Mesenchymal stem cell (in vitro differentiated cells and primary cell): ENCODE data around the gene PPFIA4.

Experiments
- DNase-seq: peaks from one replicate; pipeline ENCODE4 v3.0.0-alpha.2; 2013
- H2AFZ ChIP-seq: one replicate; pipeline ENCODE4 v1.6.1; 2013; ENCODE audit warnings: low read depth, mild to moderate bottlenecking, control low read depth, inconsistent platforms, low read length, moderate library complexity
- H2AK5ac ChIP-seq: 2 replicates; pipeline ENCODE4 v1.6.1; 2013; ENCODE audit warnings: low read length, moderate library complexity, mild to moderate bottlenecking, inconsistent platforms; ENCODE audit not compliant: severe bottlenecking
- H2BK120ac ChIP-seq: one replicate; pipeline ENCODE4 v1.6.1; 2013; ENCODE audit warnings: low read depth, mild to moderate bottlenecking, inconsistent platforms, low read length, moderate library complexity
- H2BK12ac ChIP-seq, 2 experiments: one replicate each; pipeline ENCODE4 v1.6.1; 2013; ENCODE audit warnings: inconsistent platforms in 2 of 2, low read length in 2 of 2, mild to moderate bottlenecking in 2 of 2, moderate library complexity in 2 of 2, control low read depth in 1 of 2
- H2BK15ac ChIP-seq: one replicate; pipeline ENCODE4 v1.6.1; 2013; ENCODE audit warnings: mild to moderate bottlenecking, low read depth, inconsistent platforms; ENCODE audit not compliant: poor library complexity, severe bottlenecking
- H2BK5ac ChIP-seq: 2 replicates; pipeline ENCODE4 v1.6.1; 2013; ENCODE audit warnings: low read depth, mild to moderate bottlenecking, low read length, control low read depth, inconsistent platforms; ENCODE audit not compliant: poor library complexity, severe bottlenecking
- H3K14ac ChIP-seq, 2 experiments: one replicate each; pipeline ENCODE4 v1.6.1; 2013; ENCODE audit warnings: inconsistent platforms in 2 of 2, low read length in 2 of 2, control low read depth in 1 of 2, mild to moderate bottlenecking in 1 of 2, moderate library complexity in 1 of 2
- H3K18ac ChIP-seq, 2 experiments: one replicate each; pipeline ENCODE4 v1.6.1; 2013; ENCODE audit warnings: inconsistent platforms in 2 of 2, low read length in 2 of 2, control low read depth in 1 of 2, low read depth in 1 of 2, mild to moderate bottlenecking in 1 of 2
- H3K23ac ChIP-seq, 2 experiments: one replicate each; pipeline ENCODE4 v1.6.1; 2013; ENCODE audit warnings: inconsistent platforms in 2 of 2, low read length in 2 of 2, mild to moderate bottlenecking in 2 of 2, moderate library complexity in 2 of 2, control low read depth in 1 of 2
- H3K27ac ChIP-seq: 2 replicates; pipeline ENCODE4 v1.5.1; 2013; ENCODE audit warnings: mild to moderate bottlenecking, moderate library complexity, low read length, control low read depth, inconsistent platforms; ENCODE audit not compliant: poor library complexity, severe bottlenecking
- H3K27me3 ChIP-seq, 2 experiments: 2 replicates each; pipeline versions ENCODE4 v1.6.1 to v1.7.0; 2013; ENCODE audit warnings: low read length in 2 of 2, mild to moderate bottlenecking in 2 of 2, moderate library complexity in 2 of 2, control low read depth in 1 of 2, inconsistent platforms in 1 of 2; ENCODE audit not compliant: control insufficient read depth in 1 of 2, insufficient read depth in 1 of 2
- H3K36me3 ChIP-seq, 2 experiments: 2 replicates each; pipeline versions ENCODE4 v1.6.1 to v1.7.0; 2013; ENCODE audit warnings: low read length in 2 of 2, control low read depth in 1 of 2, inconsistent platforms in 1 of 2, low read depth in 1 of 2, mild to moderate bottlenecking in 1 of 2; ENCODE audit not compliant: insufficient read depth in 2 of 2, control insufficient read depth in 1 of 2
- H3K4ac ChIP-seq, 2 experiments: one replicate each; pipeline ENCODE4 v1.6.1; 2013; ENCODE audit warnings: inconsistent platforms in 2 of 2, low read length in 2 of 2, mild to moderate bottlenecking in 2 of 2, moderate library complexity in 2 of 2, control low read depth in 1 of 2, low read depth in 1 of 2
- H3K4me1 ChIP-seq: 2 replicates; pipeline ENCODE4 v1.6.1; 2013; ENCODE audit warnings: low read depth, low read length, control low read depth; ENCODE audit not compliant: control insufficient read depth, insufficient read depth
- H3K4me2 ChIP-seq: 2 replicates; pipeline ENCODE4 v1.6.1; 2013; ENCODE audit warnings: low read length, mild to moderate bottlenecking, inconsistent platforms; ENCODE audit not compliant: poor library complexity, severe bottlenecking
- H3K4me3 ChIP-seq, 2 experiments: 2 replicates each; pipeline versions ENCODE4 v1.5.1 to v1.7.0; 2013; ENCODE audit warnings: low read length in 2 of 2, mild to moderate bottlenecking in 2 of 2, control low read depth in 1 of 2, low read depth in 1 of 2; ENCODE audit not compliant: insufficient read depth in 1 of 2
- H3K79me1 ChIP-seq: replicated peaks from 2 replicates; pipeline ENCODE4 v1.6.1; 2013; ENCODE audit warnings: mild to moderate bottlenecking, control low read depth, low read length, inconsistent platforms; ENCODE audit not compliant: poor library complexity, severe bottlenecking
- H3K9ac ChIP-seq: 2 replicates; pipeline ENCODE4 v1.7.0; 2013; ENCODE audit warnings: mild to moderate bottlenecking, low read length, moderate library complexity
- H3K9me3 ChIP-seq: 2 replicates; pipeline ENCODE4 v1.7.0; 2013; ENCODE audit warnings: mild to moderate bottlenecking, low read length; ENCODE audit not compliant: control insufficient read depth
- H4K8ac ChIP-seq: one replicate; pipeline ENCODE4 v1.6.1; 2013; ENCODE audit warnings: inconsistent platforms, mild to moderate bottlenecking, low read length, moderate library complexity
- H4K91ac ChIP-seq: one replicate; pipeline ENCODE4 v1.6.1; 2013; ENCODE audit warnings: mild to moderate bottlenecking, low read length, inconsistent platforms
- WGBS: methylation state at CpG from one replicate; pipeline ENCODE4 v1.1.7; 2013; ENCODE audit warnings: mixed read lengths; 5-methylcytosine and 5-hydroxymethylcytosine counted together

PPFIA4 gene

GRCh38 chr1:203099805-203100515 lies 73.7 kb downstream of the PPFIA4 start:
- Histone ChIP-seq H3K27me3 (peaks cover 44 to 58% of the 10 kb centered on the region in 2 experiments), H3K9ac (no peak overlapping the region), H3K18ac (no peak overlapping the region), H3K23ac (no peak overlapping the region), H4K8ac (no peak overlapping the region), H3K36me3 (no peaks in the 10 kb centered on the region), H2AFZ (no peak overlapping the region), H3K4me1 (no peaks in the 10 kb centered on the region), H3K4me2 (no peak overlapping the region), H2BK120ac (no peak overlapping the region), H3K79me1 (no peaks in the 10 kb centered on the region), H2AK5ac (no peak overlapping the region), H2BK5ac (no peak overlapping the region), H3K4me3 (no peak overlapping the region), H2BK15ac (no peak overlapping the region), H2BK12ac (no peak overlapping the region), H4K91ac (no peak overlapping the region), H3K4ac (no peak overlapping the region), H3K9me3 (peaks cover 31% of the 10 kb centered on the region), H3K14ac (no peak overlapping the region), H3K27ac (no peak overlapping the region)
- DNase-seq, result no peak
- WGBS, result 96% methylated on average over 7 of the region's 7 CpGs

GRCh38 chr1:203100516-203100869 lies 74.2 kb downstream of the PPFIA4 start:
- peaks cover 44 to 58% of the 10 kb centered on the region in 2 experiments for H3K27me3 ChIP-seq
- no peak overlapping the region for H2BK15ac ChIP-seq
- DNase-seq, result no peak
- no peak overlapping the region for H2AFZ ChIP-seq
- H3K4ac ChIP-seq, result no peak overlapping the region
- H3K4me1 ChIP-seq, result no peaks in the 10 kb centered on the region
- no peak overlapping the region for H2BK120ac ChIP-seq
- no peak overlapping the region for H2BK12ac ChIP-seq
- no peak overlapping the region for H3K14ac ChIP-seq
- H3K4me2 ChIP-seq, result no peak overlapping the region
- no peak overlapping the region for H3K27ac ChIP-seq
- no peak overlapping the region for H3K18ac ChIP-seq
- no peak overlapping the region for H2BK5ac ChIP-seq
- H4K91ac ChIP-seq, result no peak overlapping the region
- no peaks in the 10 kb centered on the region for H3K36me3 ChIP-seq
- H3K23ac ChIP-seq, result no peak overlapping the region
- H3K9ac ChIP-seq, result no peak overlapping the region
- no peaks in the 10 kb centered on the region for H3K79me1 ChIP-seq
- no peak overlapping the region for H2AK5ac ChIP-seq
- no peak overlapping the region for H3K4me3 ChIP-seq
- no peak overlapping the region for H4K8ac ChIP-seq
- H3K9me3 ChIP-seq, result peaks cover 31% of the 10 kb centered on the region

- Histone ChIP-seq H3K18ac (no peak overlapping the region), H3K4me1 (no peaks in the 10 kb centered on the region), H2AFZ (no peak overlapping the region), H4K91ac (no peak overlapping the region), H2BK15ac (no peak overlapping the region), H2AK5ac (no peak overlapping the region), H3K4me2 (no peak overlapping the region), H4K8ac (no peak overlapping the region), H3K23ac (no peak overlapping the region), H3K9me3 (peaks cover 20% of the 10 kb centered on the region), H2BK12ac (no peak overlapping the region), H2BK5ac (no peak overlapping the region), H3K27me3 (peaks cover 44 to 70% of the 10 kb centered on the region in 2 experiments), H2BK120ac (no peak overlapping the region), H3K14ac (no peak overlapping the region), H3K4me3 (no peak overlapping the region), H3K4ac (no peak overlapping the region), H3K9ac (no peak overlapping the region), H3K79me1 (no peaks in the 10 kb centered on the region), H3K27ac (no peak overlapping the region), H3K36me3 (no peaks in the 10 kb centered on the region)
- no peak for DNase-seq
- WGBS, result 85% methylated on average over 6 of the region's 6 CpGs
These were observed 75.7 kb downstream of the PPFIA4 start for GRCh38 chr1:203101813-203102634.

- Histone ChIP-seq H3K4ac (no peak overlapping the region), H3K4me1 (no peaks in the 10 kb centered on the region), H3K27me3 (peaks cover 47 to 76% of the 10 kb centered on the region in 2 experiments), H2BK12ac (no peak overlapping the region), H3K79me1 (no peaks in the 10 kb centered on the region), H3K23ac (no peak overlapping the region), H3K9ac (no peak overlapping the region), H3K4me3 (no peak overlapping the region), H2AK5ac (no peak overlapping the region), H3K9me3 (peaks cover 14% of the 10 kb centered on the region), H3K27ac (no peak overlapping the region), H3K14ac (no peak overlapping the region), H2AFZ (no peak overlapping the region), H4K8ac (no peak overlapping the region), H3K36me3 (no peaks in the 10 kb centered on the region), H4K91ac (no peak overlapping the region), H2BK5ac (no peak overlapping the region), H3K18ac (no peak overlapping the region), H2BK120ac (no peak overlapping the region), H2BK15ac (no peak overlapping the region), H3K4me2 (no peak overlapping the region)
- 57% methylated on average over 4 of the region's 4 CpGs for WGBS
- no peak for DNase-seq
These were observed 76.9 kb downstream of the PPFIA4 start for GRCh38 chr1:203103216-203103615.
